NCI-H1436 treated with DMSO at 0.1 percent for 48 hours (cell line): Measurements from ENCODE around the gene FEZ2.
A peak's percentile ranks its signal among the peaks of the same experiment; 100 is the strongest.
"Not testable (repeated sequence)": the region's sequence is repeated elsewhere in the genome, so short reads cannot be mapped to it uniquely, and the experiment has no call there.

ENCODE experiments used
- DNase-seq: peaks from one replicate; lab custom pipeline; 2025; lab: John Stamatoyannopoulos, UW

The FEZ2 gene

GRCh38 chr2:36597532-36598377 lies at the start of gene FEZ2:
FEZ2 (minus strand) TSS chr2:36598168; CDS start chr2:36598142, 26 bp downstream.
- DNase-seq, result no peak

GRCh38 chr2:36634981-36635597 lies 37.1 kb upstream of the FEZ2 start:
- DNase-seq, result no peak

- DNase-seq, result no peak
Observed at GRCh38 chr2:36633470-36634092, 35.6 kb upstream of the FEZ2 start.

- no peak for DNase-seq
Observed at GRCh38 chr2:36626756-36627155, 28.8 kb upstream of the FEZ2 start.

GRCh38 chr2:36626071-36626470 lies 28.1 kb upstream of the FEZ2 start:
- DNase-seq, result no peak

- no peak for DNase-seq
Observed at GRCh38 chr2:36625304-36625703, 27.3 kb upstream of the FEZ2 start.

GRCh38 chr2:36620321-36620720 lies 22.4 kb upstream of the FEZ2 start:
- DNase-seq, result no peak

GRCh38 chr2:36618381-36618780 lies 20.4 kb upstream of the FEZ2 start:
- peak; percentile 13 for DNase-seq

GRCh38 chr2:36616947-36617346 lies 19.0 kb upstream of the FEZ2 start:
- DNase-seq, result no peak

GRCh38 chr2:36615222-36615621 lies 17.3 kb upstream of the FEZ2 start:
- no peak for DNase-seq

GRCh38 chr2:36613801-36614200 lies 15.8 kb upstream of the FEZ2 start:
- no peak for DNase-seq

- DNase-seq, result no peak
Observed at GRCh38 chr2:36611316-36611990, 13.5 kb upstream of the FEZ2 start.

- no peak for DNase-seq
Observed at GRCh38 chr2:36609507-36609906, 11.5 kb upstream of the FEZ2 start.

GRCh38 chr2:36607947-36608346 lies 10.0 kb upstream of the FEZ2 start:
- no peak for DNase-seq

- DNase-seq, result no peak
Observed at GRCh38 chr2:36606925-36607324, 9.0 kb upstream of the FEZ2 start.

- DNase-seq, result no peak
Observed at GRCh38 chr2:36605273-36605672, 7.3 kb upstream of the FEZ2 start.

GRCh38 chr2:36603629-36604028 lies 5.7 kb upstream of the FEZ2 start:
- DNase-seq, result not testable (repeated sequence)

- no peak for DNase-seq
Observed at GRCh38 chr2:36597003-36597531, 901 bp downstream of the FEZ2 start.

GRCh38 chr2:36596397-36596796 lies 1.6 kb downstream of the FEZ2 start:
- DNase-seq, result no peak

GRCh38 chr2:36594849-36595248 lies 3.1 kb downstream of the FEZ2 start:
- no peak for DNase-seq

GRCh38 chr2:36589230-36589630 lies 8.7 kb downstream of the FEZ2 start:
- no peak for DNase-seq

GRCh38 chr2:36587556-36587955 lies 10.4 kb downstream of the FEZ2 start:
- no peak for DNase-seq
